Mesendoderm (in vitro differentiated cells): ENCODE results near the gene RITA1.

ENCODE experiments used
- DNase-seq: peaks from one replicate; pipeline ENCODE4 v3.0.0; 2013
- H2AK5ac ChIP-seq: 2 replicates; pipeline ENCODE4 v1.6.1; 2013; ENCODE audit warnings: low read length, inconsistent platforms
- H2BK120ac ChIP-seq: 2 replicates; pipeline ENCODE4 v1.6.1; 2013; ENCODE audit warnings: low read depth, mild to moderate bottlenecking, low read length, moderate library complexity, mixed read lengths
- H2BK15ac ChIP-seq: replicated peaks from 2 replicates; pipeline ENCODE4 v1.6.1; 2013; ENCODE audit warnings: low read depth, mild to moderate bottlenecking, moderate library complexity
- H2BK5ac ChIP-seq: 2 replicates; pipeline ENCODE4 v1.6.1; 2013; ENCODE audit warnings: low read length, inconsistent platforms
- H3K18ac ChIP-seq: 2 replicates; pipeline ENCODE4 v1.6.1; 2013; ENCODE audit warnings: mild to moderate bottlenecking, low read length, mixed read lengths
- H3K23ac ChIP-seq: one replicate; pipeline ENCODE4 v1.6.1; 2013; ENCODE audit warnings: low read length
- H3K27ac ChIP-seq: 2 replicates; pipeline ENCODE4 v1.5.1; 2013; ENCODE audit warnings: low read depth, mild to moderate bottlenecking, inconsistent platforms, low read length, moderate library complexity
- H3K27me3 ChIP-seq: 2 replicates; pipeline ENCODE4 v1.6.1; 2013; ENCODE audit warnings: low read length, control low read depth, mild to moderate bottlenecking, inconsistent platforms; ENCODE audit not compliant: insufficient read depth, poor library complexity
- H3K36me3 ChIP-seq: 2 replicates; pipeline ENCODE4 v1.6.1; 2013; ENCODE audit warnings: low read length, inconsistent platforms; ENCODE audit not compliant: control insufficient read depth, insufficient read depth
- H3K4ac ChIP-seq: one replicate; pipeline ENCODE4 v1.6.1; 2013; ENCODE audit warnings: low read depth, mild to moderate bottlenecking, low read length, moderate library complexity
- H3K4me1 ChIP-seq: 2 replicates; pipeline ENCODE4 v1.6.1; 2013; ENCODE audit warnings: low read depth, low read length, inconsistent platforms; ENCODE audit not compliant: control insufficient read depth
- H3K4me2 ChIP-seq: 2 replicates; pipeline ENCODE4 v1.6.1; 2013; ENCODE audit warnings: low read length
- H3K4me3 ChIP-seq: 2 replicates; pipeline ENCODE4 v1.5.1; 2013; ENCODE audit warnings: mild to moderate bottlenecking, low read length
- H3K56ac ChIP-seq: one replicate; pipeline ENCODE4 v1.6.1; 2013; ENCODE audit warnings: low read length
- H3K79me1 ChIP-seq: 2 replicates; pipeline ENCODE4 v1.6.1; 2013; ENCODE audit warnings: low read length, inconsistent platforms
- H3K79me2 ChIP-seq: 2 replicates; pipeline ENCODE4 v1.6.1; 2013; ENCODE audit warnings: mild to moderate bottlenecking, low read length; ENCODE audit not compliant: control insufficient read depth, insufficient read depth
- H3K9ac ChIP-seq: 2 replicates; pipeline ENCODE4 v1.6.1; 2013; ENCODE audit warnings: low read length, inconsistent platforms
- H4K5ac ChIP-seq: one replicate; pipeline ENCODE4 v1.6.1; 2013; ENCODE audit warnings: low read length
- H4K8ac ChIP-seq: one replicate; pipeline ENCODE4 v1.6.1; 2013; ENCODE audit warnings: low read depth, mild to moderate bottlenecking, control low read depth, low read length, moderate library complexity
- WGBS: extraction: QIAGEN DNeasy Blood & Tissue Kit; methylation state at CpG from one replicate; pipeline ENCODE4 v1.1.7; 2013; ENCODE audit warnings: low lambda C conversion rate, missing lambda C conversion rate; ENCODE audit not compliant: insufficient coverage; ENCODE audit errors: extremely low coverage; 5-methylcytosine and 5-hydroxymethylcytosine counted together

Gene RITA1

GRCh38 chr12:113207613-113208040, 22.1 kb downstream of the RITA1 start:
- Histone ChIP-seq H3K18ac (no peak overlapping the region), H3K79me1 (no peaks in the 10 kb centered on the region), H3K79me2 (no peaks in the 10 kb centered on the region), H3K56ac (no peak overlapping the region), H3K27me3 (no peaks in the 10 kb centered on the region), H2BK120ac (no peak overlapping the region), H3K36me3 (no peaks in the 10 kb centered on the region), H3K4me2 (no peak overlapping the region), H2AK5ac (no peak overlapping the region), H3K4me3 (no peak overlapping the region), H2BK5ac (no peak overlapping the region), H3K4ac (no peak overlapping the region), H4K8ac (no peak overlapping the region), H3K4me1 (peaks cover 3% of the 10 kb centered on the region), H3K27ac (no peak overlapping the region), H4K5ac (no peak overlapping the region), H2BK15ac (no peak overlapping the region), H3K23ac (no peak overlapping the region), H3K9ac (no peak overlapping the region)
- no peak for DNase-seq
- WGBS: no CpG with 5 or more reads among the region's 6 CpGs

- H3K79me1 ChIP-seq: no peaks in the 10 kb centered on the region
- no peak overlapping the region for H3K9ac ChIP-seq
- peaks cover 3% of the 10 kb centered on the region for H3K4me1 ChIP-seq
- no CpG with 5 or more reads among the region's 10 CpGs for WGBS
- H4K5ac ChIP-seq: no peak overlapping the region
- no peak overlapping the region for H3K4ac ChIP-seq
- peak overlapping the region; percentile 15 for H3K56ac ChIP-seq
- H2BK120ac ChIP-seq: no peak overlapping the region
- no peak overlapping the region for H3K23ac ChIP-seq
- no peaks in the 10 kb centered on the region for H3K27me3 ChIP-seq
- H3K27ac ChIP-seq: no peak overlapping the region
- no peak overlapping the region for H3K4me3 ChIP-seq
- no peaks in the 10 kb centered on the region for H3K36me3 ChIP-seq
- no peak overlapping the region for H2BK5ac ChIP-seq
- H2AK5ac ChIP-seq: no peak overlapping the region
- H3K4me2 ChIP-seq: no peak overlapping the region
- H2BK15ac ChIP-seq: no peak overlapping the region
- no peak overlapping the region for H4K8ac ChIP-seq
- peak; percentile 35 for DNase-seq
- H3K18ac ChIP-seq: no peak overlapping the region
- H3K79me2 ChIP-seq: no peaks in the 10 kb centered on the region
Measured at GRCh38 chr12:113208041-113208934, 22.8 kb downstream of the RITA1 start.

GRCh38 chr12:113211160-113211559, 25.6 kb downstream of the RITA1 start:
- H3K4ac ChIP-seq: no peak overlapping the region
- H3K4me2 ChIP-seq: no peak overlapping the region
- H4K8ac ChIP-seq: no peak overlapping the region
- no peak overlapping the region for H2BK120ac ChIP-seq
- H3K27ac ChIP-seq: no peak overlapping the region
- no peak overlapping the region for H4K5ac ChIP-seq
- H3K23ac ChIP-seq: no peak overlapping the region
- H3K56ac ChIP-seq: no peak overlapping the region
- H3K4me1 ChIP-seq: peaks cover 3% of the 10 kb centered on the region
- H3K79me2 ChIP-seq: no peaks in the 10 kb centered on the region
- no peaks in the 10 kb centered on the region for H3K36me3 ChIP-seq
- no peak overlapping the region for H2BK15ac ChIP-seq
- no peak overlapping the region for H3K9ac ChIP-seq
- no peak overlapping the region for H2BK5ac ChIP-seq
- no peaks in the 10 kb centered on the region for H3K27me3 ChIP-seq
- H3K18ac ChIP-seq: no peak overlapping the region
- no peak for DNase-seq
- H2AK5ac ChIP-seq: no peak overlapping the region
- no peak overlapping the region for H3K4me3 ChIP-seq
- WGBS: no CpG with 5 or more reads among the region's 6 CpGs
- no peaks in the 10 kb centered on the region for H3K79me1 ChIP-seq

- Histone ChIP-seq H3K27me3 (no peaks in the 10 kb centered on the region), H3K79me1 (no peaks in the 10 kb centered on the region), H3K36me3 (no peaks in the 10 kb centered on the region), H3K4me1 (no peaks in the 10 kb centered on the region), H4K5ac (no peak overlapping the region), H3K4me2 (no peak overlapping the region), H3K27ac (no peak overlapping the region), H3K4ac (no peak overlapping the region), H3K23ac (no peak overlapping the region), H3K9ac (no peak overlapping the region), H3K4me3 (no peak overlapping the region), H2BK15ac (no peak overlapping the region), H2AK5ac (no peak overlapping the region), H3K18ac (no peak overlapping the region), H3K56ac (no peak overlapping the region), H3K79me2 (no peaks in the 10 kb centered on the region), H4K8ac (no peak overlapping the region), H2BK5ac (no peak overlapping the region), H2BK120ac (no peak overlapping the region)
- DNase-seq: peak; percentile 45
- no CpG with 5 or more reads among the region's 5 CpGs for WGBS
Measured at GRCh38 chr12:113214895-113215400, 29.4 kb downstream of the RITA1 start.

GRCh38 chr12:113216027-113216426, 30.5 kb downstream of the RITA1 start:
- Histone ChIP-seq H2BK120ac (no peak overlapping the region), H3K79me1 (no peaks in the 10 kb centered on the region), H4K5ac (no peak overlapping the region), H2BK5ac (no peak overlapping the region), H3K23ac (no peak overlapping the region), H3K79me2 (no peaks in the 10 kb centered on the region), H3K4me3 (no peak overlapping the region), H3K27ac (no peak overlapping the region), H3K4me1 (no peaks in the 10 kb centered on the region), H3K4ac (no peak overlapping the region), H3K56ac (no peak overlapping the region), H4K8ac (no peak overlapping the region), H2AK5ac (no peak overlapping the region), H2BK15ac (no peak overlapping the region), H3K9ac (no peak overlapping the region), H3K36me3 (no peaks in the 10 kb centered on the region), H3K18ac (no peak overlapping the region), H3K4me2 (no peak overlapping the region), H3K27me3 (no peaks in the 10 kb centered on the region)
- WGBS: no CpG with 5 or more reads among the region's 2 CpGs
- no peak for DNase-seq
